Measurements from ENCODE around the gene UBE2J2.

The UBE2J2 gene

DNA sequence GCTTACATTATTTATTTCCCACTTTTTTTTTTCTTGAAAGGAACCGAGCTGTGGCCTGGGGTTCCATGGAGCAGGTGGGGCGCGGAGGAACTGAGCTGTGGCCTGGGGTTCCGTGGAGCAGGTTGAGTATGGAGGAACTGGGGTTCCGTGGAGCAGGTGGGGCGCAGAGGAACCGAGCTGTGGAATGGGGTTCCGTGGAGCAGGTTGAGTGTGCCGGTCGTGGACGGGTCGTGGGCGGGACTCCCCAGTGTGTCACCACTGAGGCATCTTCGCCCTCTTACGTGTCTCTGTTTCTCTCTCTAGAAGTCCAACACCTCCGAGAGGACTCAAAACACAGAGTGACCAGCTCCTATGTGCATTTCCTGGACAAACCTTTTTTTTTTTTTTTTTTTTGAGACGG lies 5.4 kb upstream of the UBE2J2 start:
- DNase-seq: no peak

DNA sequence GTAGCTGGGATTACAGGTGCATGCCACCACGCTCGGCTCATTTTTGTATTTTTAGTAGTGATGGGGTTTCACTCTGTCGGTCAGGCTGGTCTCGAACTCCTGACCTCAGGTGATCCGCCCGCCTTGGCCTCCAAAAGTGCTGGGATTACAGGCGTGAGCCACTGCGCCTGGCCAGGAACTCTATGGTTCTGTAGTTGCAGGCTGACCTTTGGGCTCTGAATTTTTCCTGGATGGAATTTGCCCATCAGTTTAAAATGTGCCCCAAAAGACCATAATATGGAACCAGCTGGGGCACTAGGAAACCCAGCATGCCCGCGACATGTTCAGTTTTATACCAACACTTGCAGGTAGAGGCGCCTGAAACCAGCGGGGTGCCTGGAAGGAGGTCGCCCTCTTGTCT lies 5.0 kb upstream of the UBE2J2 start:
- no peak for DNase-seq

DNA sequence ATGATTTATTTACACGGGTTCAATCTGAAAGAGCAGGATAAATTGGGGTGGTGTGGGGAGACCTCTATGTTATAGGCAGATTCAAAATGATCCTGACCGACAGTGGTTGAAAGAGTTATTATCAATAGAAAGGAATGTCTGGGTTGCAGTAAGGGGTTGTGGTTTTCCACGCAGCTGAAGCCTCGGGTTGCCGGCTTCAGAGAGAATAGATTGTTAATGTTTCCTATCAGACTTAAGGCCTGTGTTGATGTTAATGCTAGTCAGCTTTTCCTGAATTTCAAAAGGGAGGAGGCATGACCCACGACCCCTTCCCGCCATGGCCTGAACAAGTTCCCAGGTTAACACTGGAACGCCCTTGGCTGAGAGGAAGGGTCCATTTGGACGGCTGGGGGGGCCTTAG lies 2.2 kb upstream of the UBE2J2 start:
- no peak for DNase-seq

DNA sequence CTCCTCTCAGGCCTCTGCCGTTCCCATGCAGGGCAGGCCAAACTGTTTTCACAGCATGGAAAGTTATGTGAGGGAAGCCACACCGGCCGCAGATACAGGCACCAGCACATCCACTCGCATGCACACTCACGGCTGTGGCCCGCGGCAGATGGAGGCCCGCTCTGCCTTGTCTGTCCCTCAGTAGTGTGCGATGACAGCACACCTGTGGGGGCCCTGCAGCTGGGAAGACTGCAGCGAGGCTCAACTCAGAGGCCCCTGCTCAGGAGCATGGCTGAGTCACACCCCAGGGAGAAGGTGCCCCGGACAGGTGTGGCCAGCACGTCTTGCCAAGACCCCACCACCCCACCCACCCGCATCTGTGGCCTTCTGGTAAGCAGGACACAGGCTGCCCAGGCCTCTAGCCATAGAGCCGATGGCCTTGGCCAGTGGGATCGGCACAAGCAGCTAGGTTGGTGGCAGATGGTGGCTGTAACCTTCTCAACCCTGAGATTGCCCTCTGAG lies 1.3 kb upstream of the UBE2J2 start:
- DNase-seq: no peak

DNA sequence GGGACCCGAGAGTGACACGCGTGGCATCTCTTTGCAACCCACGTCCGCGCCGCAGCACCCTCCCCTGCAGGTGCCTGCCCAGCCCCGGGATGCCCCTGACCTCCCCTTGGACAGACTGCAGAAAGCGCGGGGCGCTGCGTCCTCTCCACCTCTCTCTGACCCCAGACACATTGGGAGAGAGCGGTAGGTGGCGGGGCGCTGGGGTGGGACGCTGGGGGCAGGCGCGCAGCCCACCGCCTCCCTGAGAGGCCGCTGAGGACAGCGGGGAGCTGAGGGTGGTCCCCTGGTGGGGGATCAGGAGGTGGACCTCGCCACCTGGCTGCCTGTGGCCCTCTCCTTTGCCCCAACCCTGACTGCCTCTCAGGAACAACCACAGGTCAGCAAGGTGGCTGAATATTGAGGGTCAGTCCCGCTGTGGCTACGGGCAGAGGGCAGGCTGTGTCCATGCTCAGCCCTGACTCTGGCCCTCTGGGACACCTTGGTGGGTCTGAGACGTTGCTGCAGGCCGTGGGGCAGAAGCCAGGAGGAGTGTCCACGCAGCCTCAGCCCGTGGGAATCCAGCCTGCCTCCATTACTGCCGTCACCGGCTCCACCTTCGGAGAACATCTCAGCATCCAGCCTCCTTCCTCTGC lies 761 bp upstream of the UBE2J2 start:
- DNase-seq: no peak

DNA sequence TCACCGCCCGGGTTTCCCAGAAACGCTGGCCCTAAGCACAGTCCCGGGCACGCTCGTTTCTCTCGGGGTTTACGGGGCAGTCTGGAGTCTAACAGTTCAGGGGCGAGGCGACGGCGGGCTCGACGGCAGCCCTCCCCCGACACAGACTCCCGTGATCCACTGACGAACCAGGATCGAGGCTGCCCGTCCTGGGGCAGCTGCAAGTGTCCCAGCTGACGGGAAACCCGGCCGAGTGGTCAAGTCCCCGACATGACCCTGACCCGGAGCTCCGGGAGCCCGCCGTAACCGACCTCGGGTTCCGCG lies 494 bp downstream of the UBE2J2 start:
- no peak for DNase-seq

DNA sequence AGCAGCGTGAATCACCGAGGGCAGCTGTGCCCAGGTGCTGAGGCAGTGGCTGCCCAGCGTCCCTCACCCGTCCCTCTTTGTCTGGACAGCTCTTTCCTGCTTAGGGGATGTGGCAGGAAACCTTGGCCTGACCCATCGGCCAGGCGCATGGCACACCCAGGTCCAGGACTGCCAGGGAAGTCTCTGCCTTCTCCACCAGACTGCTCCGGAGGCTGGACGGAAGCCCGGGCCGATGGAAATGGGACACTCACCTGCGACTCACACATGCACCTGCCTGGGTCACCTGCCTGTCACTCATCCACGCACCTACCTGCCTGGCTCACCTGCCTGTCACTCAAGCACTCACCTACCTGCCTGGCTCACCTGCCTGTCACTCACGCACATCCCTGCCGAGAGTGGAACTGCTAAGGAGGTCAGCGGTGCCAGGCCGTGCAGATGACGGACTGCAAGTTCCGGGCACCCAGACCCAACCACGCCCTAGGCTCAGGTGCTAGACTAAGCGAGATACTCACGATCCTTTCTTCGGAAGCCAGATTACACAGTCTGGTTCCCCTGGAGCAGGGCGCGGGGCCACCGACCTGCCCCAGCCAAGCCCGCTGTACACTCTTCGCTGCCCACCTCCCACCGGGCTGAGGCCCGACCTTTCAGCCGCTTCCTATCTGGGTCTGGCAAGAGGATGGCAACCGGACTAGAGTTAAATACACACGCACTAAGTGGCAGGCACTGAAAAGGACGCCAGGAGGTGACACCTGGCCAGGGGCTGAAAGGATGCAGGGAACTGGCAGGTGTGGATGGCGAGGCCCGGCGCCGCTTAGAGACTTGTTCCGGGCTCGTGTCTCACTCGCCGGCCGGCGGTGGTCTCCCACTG lies 1.1 kb downstream of the UBE2J2 start:
- no peak for DNase-seq

DNA sequence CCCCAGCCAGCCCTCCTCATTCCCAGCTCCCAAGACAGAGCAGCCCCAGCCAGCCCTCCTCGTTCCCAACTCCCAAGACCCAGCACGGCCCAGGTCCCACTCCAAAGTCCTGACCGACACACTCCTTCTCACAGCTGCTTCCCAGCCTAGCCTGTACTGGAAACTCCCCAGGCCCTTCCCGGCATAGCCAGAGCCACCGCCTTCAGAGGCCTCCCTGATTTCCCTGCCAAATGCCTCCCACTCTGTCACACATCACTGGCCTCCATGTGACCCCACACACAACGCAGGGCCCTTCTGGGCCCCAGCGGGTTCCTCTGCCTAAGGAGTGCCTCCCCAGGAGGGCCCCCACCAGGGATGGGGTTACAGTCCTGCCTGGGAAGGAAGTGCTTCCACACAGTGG lies 2.8 kb downstream of the UBE2J2 start:
- DNase-seq: no peak

DNA sequence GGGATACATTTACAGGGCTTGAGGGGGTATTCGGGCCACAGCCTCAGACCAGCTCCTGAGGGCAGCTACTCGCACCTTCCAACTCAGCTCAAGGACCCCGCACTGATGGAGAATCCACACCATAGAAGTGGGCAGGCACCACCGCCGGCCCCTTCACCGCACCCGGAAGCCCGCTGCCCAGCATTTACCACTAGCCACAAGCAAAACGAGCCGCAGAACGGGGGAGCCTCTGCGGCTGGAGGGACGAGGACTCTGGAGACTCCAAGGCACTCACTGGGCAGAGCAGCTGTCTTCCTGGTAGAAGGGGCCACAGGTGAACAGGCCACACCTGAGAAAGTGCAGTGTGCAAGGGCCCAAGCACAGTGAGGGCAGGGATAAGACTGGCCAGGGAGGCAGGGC lies 5.4 kb downstream of the UBE2J2 start:
- DNase-seq: no peak

DNA sequence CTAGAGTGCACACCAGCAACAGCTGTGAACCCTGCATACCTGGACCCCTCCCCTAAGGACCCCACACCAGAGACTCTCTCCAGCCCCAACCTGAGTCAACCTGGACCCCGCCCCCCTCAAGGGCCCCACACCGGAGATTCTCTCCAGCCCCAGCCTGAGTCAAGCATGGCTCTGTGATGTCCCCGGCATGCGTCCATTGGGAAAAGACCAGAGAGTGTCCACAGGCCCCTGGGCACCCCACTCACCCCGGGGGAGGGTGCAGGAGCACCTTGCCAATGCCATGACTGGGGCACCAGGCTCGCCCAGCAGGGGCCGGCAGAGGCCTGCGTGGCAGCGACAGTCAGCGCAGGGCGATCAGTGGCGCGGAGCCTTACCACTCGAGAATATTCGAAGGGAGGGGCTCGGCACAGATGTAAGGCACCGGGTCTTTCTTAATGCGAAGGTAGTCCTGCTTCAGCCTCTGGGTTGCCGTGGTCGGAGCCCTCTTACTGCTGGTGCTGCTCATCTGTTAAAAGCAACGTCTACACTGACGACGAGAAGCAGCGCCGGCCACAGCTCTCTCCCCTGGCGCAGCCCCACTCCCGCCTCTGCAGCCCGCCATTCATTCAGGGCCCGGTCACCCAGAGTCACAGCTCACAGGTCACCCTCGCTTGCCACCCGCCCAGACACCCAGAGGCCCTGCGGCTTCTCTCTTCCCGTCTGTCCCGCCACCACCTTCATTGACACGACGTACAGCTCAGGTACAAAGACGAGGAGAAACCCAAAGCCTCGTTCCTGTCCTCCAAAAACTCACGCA lies 6.0 kb downstream of the UBE2J2 start:
- DNase-seq: no peak

DNA sequence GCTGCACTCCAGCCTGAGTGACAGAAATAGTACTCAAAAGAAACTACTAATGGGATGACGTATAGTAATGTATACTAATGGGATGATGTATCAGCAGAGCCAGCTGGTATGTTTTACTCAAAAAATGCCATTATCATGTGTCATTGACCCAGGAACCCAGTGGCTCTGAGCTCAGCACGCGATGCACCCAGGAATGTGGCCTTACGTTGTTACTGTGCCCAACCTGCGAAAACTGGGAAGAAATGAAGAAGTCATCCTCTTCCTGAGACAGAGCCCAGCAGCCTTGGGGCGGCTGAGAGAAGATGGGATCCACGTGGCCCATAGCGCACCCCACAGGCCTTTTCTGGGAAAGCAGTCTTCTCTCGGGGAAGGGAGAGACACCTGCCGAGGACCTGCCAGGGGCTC lies 8.8 kb downstream of the UBE2J2 start:
- no peak for DNase-seq

DNA sequence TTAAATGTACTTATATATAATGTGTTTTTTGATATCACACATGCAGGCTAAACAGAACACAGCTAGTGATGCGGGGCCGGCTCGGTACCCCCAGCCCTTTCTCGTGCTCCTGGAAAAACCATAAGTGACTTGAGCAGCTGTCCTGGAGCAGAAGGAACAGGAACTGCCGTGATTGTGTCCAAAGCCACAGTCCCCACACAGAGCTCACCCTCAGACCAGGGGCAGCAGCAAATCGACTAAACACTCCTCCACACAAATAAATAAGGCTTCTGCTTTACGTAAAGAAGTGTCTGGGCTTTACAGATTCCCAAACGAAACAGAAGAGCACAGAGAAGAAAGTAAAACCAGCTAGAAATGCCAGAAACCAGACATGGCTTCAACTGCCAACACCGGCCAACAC lies 9.6 kb downstream of the UBE2J2 start:
- DNase-seq: no peak

DNA sequence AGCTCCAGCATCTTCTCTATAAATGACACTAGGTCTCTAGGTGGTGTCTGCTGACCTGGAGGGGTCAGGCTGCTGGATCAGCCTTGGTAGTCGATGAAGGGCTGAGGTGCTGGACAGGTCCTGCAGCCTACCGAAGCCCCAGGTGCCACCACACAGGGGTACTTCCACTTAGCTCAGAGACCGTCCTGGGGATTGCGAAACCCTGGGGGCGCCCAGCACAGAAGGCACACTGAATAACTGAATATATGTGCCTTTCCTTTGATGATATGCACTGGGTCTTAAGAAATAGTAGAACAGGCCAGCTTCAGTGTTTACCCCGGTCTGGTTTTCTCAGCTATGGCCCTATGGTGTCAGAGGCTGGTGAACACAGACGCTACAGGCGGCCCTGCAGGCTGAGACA lies 10.9 kb downstream of the UBE2J2 start:
- DNase-seq: no peak

DNA sequence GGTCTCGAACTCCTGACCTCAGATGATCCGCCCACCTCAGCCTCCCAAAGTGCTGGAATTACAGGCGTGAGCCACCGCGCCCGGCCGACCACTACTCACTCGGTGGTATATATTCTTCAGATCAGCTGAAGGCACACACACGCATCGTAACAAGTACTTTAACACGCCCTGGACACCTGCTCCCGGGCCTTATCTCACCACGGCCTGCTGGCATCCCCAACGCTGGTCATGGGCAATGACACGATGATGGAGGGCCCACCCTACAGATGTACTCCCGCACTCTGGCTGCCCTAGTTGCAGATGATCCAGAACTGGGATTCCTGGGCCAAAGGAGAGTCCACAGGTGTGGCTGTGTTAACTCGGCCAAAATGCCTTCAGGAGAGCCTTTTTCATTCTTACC lies 11.6 kb downstream of the UBE2J2 start:
- no peak for DNase-seq

DNA sequence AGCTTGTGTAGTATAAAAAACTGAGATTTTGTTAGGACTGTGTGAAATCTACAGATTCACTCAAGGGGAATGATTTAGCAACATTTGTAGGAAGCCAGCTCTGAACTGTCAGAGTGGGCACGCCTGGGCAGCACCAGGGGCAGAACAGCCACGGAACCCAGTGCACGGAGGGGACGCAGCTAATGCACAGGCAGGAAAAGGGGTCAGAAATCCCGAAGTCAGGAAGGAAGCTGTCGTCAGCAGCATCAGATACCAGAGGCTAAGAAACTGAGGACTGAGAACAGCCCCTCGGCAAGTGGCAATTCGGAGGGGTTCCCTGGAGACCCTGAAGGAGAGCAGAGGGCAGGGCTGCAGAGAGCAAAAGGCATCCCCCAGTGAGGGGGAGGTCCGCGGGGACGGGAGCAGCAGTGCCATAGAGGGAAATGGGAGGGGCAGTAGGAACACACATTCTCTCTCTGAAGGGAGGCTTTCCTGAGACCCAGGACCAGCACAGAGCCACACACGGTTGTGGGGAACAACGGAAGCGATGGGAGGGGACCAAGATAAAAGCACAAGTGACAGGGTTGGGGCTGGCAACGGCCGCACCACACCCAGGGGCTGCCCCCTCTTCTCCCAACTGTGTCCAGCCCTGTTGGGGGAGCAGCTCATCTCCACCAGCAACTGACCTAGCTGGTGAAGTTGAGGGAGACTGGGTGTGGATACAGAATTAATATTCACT lies 12.7 kb downstream of the UBE2J2 start:
- DNase-seq: no peak

DNA sequence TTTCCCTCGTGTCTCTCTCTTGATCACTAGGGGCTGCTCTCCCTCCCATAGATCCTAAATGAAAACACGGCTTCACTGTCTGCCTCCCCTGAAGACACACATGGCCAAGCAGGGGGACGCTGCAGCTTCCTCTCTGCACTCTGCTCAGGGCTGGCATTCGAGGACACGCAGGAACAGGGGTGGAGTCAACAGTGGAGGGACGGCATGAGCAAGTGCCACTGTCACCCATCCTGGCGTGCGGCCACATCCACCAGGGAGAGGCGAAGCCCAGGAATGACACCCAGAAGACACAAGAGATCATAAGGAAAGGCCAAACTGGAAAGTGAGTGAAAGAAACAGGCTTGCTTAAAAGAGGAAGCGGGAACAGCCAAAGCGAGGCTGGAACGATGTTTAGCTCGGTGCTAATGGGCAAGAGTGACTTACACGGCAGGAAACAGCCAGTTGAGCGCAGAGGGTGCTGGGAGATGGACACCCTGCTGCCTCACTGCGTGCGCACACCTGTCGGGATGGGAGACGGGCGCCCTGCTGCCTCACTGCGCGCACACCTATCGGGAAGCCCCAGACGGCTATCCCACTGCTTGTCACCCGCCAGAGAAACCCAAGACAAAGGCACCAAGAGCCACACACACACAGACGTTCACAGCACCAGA lies 13.6 kb downstream of the UBE2J2 start:
- no peak for DNase-seq

DNA sequence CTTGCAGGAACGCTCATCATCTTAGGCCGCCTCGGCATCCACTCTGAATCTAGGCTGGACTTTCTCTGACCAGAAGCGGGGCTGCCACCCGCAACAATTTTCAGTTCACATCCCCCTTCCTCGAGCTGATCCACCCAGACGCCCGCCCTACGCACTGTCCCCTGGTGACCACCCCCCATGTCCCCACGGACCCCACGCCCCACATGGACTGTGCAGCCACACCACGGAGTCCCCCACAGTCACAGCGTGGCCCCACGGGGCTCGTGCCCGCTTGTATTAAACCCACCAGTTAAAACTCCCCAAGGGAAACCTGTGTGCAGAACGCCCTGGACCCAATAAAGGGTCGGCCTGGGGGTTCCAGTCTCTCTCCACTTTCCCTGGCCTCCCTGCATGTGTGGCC lies 14.1 kb downstream of the UBE2J2 start:
- DNase-seq: no peak

DNA sequence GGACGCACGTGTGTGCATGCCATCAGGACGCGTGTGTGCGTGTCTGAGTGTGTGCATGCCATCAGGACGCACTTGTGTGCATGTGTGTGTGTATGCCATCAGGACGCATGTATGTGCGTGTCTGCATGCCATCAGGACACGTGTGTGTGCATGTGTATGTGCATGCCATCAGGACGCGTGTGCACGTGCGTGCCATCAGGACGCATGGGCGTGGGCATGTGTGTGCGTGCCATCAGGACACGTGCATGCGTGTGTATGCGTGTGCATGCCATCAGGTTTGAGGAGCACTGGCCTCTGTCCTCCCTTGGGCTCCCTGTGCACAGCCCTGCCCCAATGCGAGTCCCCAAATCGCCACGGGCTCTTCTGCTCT lies 14.6 kb downstream of the UBE2J2 start:
- DNase-seq: no peak

DNA sequence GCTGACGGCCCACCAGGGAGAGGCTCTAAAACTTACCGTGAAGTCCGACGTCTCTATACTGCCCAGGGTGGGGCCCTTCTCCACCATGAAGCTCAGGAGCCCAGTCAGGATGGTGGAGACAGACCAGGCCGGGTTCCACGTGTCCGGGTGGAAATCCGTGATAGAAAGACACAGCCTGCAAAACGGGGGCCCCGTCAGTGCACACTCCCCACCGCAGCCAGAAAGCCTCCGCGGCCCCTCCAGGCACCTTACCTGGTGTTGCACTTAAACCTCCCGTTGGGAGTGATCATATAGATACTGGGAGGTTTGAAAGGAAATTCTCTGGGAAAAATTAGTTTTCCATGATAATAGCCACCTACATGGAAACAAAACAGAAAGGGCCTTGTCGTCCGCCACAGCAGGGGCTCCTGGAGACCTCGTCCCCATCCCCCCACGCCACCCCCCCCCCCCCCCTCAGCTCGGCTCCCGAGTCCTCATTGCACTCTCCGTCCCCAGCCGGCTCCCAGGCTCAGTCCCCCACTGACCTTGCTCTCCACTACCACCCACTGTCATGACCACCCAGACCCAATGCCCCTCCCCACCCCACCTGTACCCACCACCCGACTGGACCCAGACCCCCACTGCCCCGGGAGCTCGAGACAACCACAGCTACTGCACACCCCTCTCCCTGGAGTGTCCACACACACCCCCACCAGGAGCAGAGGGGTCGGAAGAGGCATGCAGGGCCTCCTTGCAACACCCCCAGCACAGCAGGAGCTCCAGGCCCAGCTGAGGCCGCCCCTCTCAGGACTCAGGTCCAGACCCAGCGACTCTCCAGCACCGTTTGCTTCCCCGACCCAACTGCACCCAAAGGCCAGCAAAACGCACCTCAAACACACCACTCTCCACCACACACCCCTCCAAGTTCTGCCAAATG lies 16.4 kb downstream of the UBE2J2 start:
- no peak for DNase-seq

DNA sequence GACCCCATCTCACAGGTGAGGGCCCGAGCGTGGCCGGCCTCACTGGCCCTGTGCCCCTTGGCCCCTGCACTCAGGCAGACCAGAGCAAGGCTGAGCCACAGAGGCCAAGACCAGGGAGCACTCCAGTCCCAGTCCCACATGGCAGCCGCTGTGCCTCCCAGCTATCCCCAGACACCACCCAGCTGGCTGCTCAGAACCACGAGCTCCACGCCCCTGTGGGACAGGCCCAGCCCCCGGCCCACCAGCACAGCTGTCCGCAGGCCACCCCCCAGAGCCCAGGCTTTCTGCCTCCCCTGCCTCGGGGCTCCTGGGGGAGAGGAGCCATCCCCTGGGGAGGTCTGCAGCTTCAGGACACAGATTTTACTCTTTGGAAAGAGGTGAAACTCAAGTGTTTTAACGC lies 18.0 kb downstream of the UBE2J2 start:
- no peak for DNase-seq

DNA sequence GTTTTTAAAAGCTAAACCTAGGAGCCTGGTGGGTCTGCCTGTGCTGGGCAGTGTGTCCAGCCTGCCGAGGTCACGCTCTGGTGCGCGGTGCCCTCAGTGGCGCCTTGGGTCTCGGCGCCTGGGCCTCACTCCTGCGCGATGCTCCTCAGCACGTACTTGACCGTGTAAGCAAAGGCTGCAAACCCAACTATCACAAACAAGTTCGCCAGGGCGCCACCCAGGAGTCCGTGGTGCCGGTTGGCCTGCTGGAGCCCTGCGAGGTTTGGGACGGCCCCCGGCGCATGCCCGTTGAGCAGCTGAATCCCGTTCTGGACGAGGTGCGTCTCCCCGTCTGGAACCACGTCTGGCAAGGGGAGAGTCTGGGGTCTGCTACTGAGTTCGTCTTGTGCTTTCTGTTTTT lies 18.6 kb downstream of the UBE2J2 start:
- no peak for DNase-seq

DNA sequence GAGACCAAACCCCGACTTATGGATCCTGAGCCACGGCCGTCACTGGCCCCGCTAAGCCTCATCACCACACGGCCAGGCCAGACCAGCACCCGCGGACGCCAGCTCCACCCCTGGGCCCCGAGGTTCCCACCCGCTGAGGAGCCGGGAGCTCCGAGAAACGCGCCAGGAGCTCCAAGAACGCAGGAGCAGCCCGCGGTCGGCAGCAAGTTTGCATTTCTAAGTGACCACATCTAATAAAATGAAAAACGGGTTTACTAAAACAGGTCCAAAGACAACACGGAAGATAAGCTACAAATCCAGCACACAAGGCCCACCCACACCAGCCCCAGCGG lies 19.0 kb downstream of the UBE2J2 start:
- DNase-seq: no peak

All from stimulated activated CD4-positive, alpha-beta T cell treated with anti-CD3 and anti-CD28 coated beads, Interleukin-4, amount 100 ng/mL, for 4 hours (primary cell).